ENCODE results near the gene TDRD12.

- TF ChIP-seq POLR2A (IDR thresholded peaks at IDR 0.05; ENCODE audit: low read length) (no peak), GATA1 (IDR thresholded peaks at IDR 0.05; ENCODE audit: low read depth, low read length) (no peak)
Measured at GRCh38 chr19:32802840-32803239, 83.3 kb downstream of the TDRD12 start.
